ENCODE data around the gene DMD. TPM values are rescaled to one million over a fixed set of nuclear protein-coding genes. Genes with fewer than 3 reads are reported as not detected.

Gene DMD
- total and polyA plus RNA-seq, 2 of the 13 experiments (the other 11 are each of a cell fraction or from before 2014, with no cell fraction given) = 17.6 to 25.9 TPM

DNA sequence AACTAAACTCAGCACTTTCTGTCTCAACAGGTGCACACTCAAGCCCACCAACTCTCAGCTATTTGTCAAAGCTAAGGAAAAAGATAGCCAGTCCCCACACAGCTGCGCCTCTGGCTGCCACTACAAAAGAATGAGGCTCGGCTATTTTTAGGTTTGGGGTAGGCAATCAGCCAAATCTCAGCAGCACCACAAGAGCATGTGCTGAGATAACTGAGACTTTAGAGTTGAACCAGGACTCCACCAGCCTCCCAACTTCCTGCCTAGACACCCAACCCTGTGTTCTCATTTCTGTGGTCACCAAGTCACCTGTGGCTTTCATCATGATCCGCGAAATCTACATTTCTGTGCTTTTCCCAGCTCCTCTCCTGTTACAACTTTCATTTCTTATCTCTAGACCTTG lies 28.0 kb downstream of the DMD start (continued):
- TF ChIP-seq, protein P1, sequence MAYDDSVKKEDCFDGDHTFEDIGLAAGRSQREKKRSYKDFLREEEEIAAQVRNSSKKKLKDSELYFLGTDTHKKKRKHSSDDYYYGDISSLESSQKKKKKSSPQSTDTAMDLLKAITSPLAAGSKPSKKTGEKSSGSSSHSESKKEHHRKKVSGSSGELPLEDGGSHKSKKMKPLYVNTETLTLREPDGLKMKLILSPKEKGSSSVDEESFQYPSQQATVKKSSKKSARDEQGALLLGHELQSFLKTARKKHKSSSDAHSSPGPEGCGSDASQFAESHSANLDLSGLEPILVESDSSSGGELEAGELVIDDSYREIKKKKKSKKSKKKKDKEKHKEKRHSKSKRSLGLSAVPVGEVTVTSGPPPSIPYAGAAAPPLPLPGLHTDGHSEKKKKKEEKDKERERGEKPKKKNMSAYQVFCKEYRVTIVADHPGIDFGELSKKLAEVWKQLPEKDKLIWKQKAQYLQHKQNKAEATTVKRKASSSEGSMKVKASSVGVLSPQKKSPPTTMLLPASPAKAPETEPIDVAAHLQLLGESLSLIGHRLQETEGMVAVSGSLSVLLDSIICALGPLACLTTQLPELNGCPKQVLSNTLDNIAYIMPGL (CRISPR knock-in tag; IDR thresholded peaks at IDR 0.05; ENCODE audit: borderline replicate concordance in 1 of 2, low read depth in 1 of 2) = no peak
- no peak for TF ChIP-seq MED8 (CRISPR knock-in tag; IDR thresholded peaks at IDR 0.05; ENCODE audit: insufficient replicate concordance)
- no peak for TF ChIP-seq KDM5B (CRISPR knock-in tag; IDR thresholded peaks at IDR 0.05; ENCODE audit: borderline replicate concordance)
- TF ChIP-seq, protein P2, sequence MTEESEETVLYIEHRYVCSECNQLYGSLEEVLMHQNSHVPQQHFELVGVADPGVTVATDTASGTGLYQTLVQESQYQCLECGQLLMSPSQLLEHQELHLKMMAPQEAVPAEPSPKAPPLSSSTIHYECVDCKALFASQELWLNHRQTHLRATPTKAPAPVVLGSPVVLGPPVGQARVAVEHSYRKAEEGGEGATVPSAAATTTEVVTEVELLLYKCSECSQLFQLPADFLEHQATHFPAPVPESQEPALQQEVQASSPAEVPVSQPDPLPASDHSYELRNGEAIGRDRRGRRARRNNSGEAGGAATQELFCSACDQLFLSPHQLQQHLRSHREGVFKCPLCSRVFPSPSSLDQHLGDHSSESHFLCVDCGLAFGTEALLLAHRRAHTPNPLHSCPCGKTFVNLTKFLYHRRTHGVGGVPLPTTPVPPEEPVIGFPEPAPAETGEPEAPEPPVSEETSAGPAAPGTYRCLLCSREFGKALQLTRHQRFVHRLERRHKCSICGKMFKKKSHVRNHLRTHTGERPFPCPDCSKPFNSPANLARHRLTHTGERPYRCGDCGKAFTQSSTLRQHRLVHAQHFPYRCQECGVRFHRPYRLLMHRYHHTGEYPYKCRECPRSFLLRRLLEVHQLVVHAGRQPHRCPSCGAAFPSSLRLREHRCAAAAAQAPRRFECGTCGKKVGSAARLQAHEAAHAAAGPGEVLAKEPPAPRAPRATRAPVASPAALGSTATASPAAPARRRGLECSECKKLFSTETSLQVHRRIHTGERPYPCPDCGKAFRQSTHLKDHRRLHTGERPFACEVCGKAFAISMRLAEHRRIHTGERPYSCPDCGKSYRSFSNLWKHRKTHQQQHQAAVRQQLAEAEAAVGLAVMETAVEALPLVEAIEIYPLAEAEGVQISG (CRISPR knock-in tag; IDR thresholded peaks at IDR 0.05) = no peak
- TF ChIP-seq TRIM24 (CRISPR knock-in tag; IDR thresholded peaks at IDR 0.05) = no peak

DNA sequence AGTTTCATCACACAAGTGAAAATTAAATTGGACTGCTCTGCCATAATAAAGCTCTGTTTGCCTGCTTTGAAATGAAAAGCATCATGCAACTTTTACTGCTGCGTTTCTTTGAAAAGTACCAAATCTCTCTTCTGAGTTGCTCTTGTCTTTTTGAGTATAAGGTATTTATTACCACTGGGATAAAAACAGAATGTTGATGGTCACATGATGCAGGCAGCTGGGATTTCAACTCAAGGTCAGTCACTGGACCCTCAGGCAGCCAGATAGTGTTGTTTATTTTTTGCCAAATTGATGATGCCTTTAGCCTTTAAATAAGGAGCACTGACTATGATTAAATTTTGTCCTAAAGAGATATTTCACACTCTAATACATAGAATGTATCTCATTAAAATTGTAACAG lies 32.7 kb downstream of the DMD start:
- DNase-seq (ENCODE audit: low spot score) = no peak
- no peak overlapping the region for H3K9ac ChIP-seq (ENCODE audit: insufficient read depth, low read depth, low read length)
- intact Hi-C loops (cut with micrococcal nuclease; ENCODE audit: unreplicated experiment) (no loop called here), in situ Hi-C loops (cut with HindIII; ENCODE audit: extremely low pct_ligation_motif_present, low pct_unique_long_range_greater_than_20kb) (no loop called here)
- H3K4me1 ChIP-seq (ENCODE audit: insufficient read depth, low read length) = no peaks in the 10 kb centered on the region
- no peaks in the 10 kb centered on the region for H4K20me1 ChIP-seq (ENCODE audit: insufficient read depth, low read length)
- no peak for FAIRE-seq
- BruUV-seq (replicated peaks) = no TSS peak
- H2AFZ ChIP-seq (ENCODE audit: low read length) = no peak overlapping the region
- ChIA-PET CTCF (ENCODE audit: low intra/inter-chr PET ratio, low total read pairs) (no interaction called here), POLR2A (no interaction called here)
- no peaks in the 10 kb centered on the region for H3K9me3 ChIP-seq (ENCODE audit: low read length)
- no peaks in the 10 kb centered on the region for H3K36me3 ChIP-seq (replicated peaks in 1 of 2; ENCODE audit: control insufficient read depth in 1 of 2, insufficient read depth in 2 of 2, low read length in 2 of 2)
- H3K27me3 ChIP-seq (ENCODE audit: control insufficient read depth in 1 of 2, insufficient read depth in 2 of 2, low read length in 2 of 2) = no peaks in the 10 kb centered on the region
- no peaks in the 10 kb centered on the region for H3K79me2 ChIP-seq (ENCODE audit: insufficient read depth, low read length)
- 0% methylated on average over 1 of the region's 1 CpG for WGBS (ENCODE audit: low lambda C conversion rate)
- no peak overlapping the region for H3K4me2 ChIP-seq (ENCODE audit: low read depth, low read length)
- no peak overlapping the region for H3K4me3 ChIP-seq (replicated peaks in 1 of 3; ENCODE audit: insufficient read depth in 1 of 3, low read depth in 2 of 3, low read length in 3 of 3)
- H3K27ac ChIP-seq (ENCODE audit: extremely low read length, insufficient read depth, low read length) = no peak overlapping the region
- ATAC-seq = no peak
- TF ChIP-seq, protein P3, sequence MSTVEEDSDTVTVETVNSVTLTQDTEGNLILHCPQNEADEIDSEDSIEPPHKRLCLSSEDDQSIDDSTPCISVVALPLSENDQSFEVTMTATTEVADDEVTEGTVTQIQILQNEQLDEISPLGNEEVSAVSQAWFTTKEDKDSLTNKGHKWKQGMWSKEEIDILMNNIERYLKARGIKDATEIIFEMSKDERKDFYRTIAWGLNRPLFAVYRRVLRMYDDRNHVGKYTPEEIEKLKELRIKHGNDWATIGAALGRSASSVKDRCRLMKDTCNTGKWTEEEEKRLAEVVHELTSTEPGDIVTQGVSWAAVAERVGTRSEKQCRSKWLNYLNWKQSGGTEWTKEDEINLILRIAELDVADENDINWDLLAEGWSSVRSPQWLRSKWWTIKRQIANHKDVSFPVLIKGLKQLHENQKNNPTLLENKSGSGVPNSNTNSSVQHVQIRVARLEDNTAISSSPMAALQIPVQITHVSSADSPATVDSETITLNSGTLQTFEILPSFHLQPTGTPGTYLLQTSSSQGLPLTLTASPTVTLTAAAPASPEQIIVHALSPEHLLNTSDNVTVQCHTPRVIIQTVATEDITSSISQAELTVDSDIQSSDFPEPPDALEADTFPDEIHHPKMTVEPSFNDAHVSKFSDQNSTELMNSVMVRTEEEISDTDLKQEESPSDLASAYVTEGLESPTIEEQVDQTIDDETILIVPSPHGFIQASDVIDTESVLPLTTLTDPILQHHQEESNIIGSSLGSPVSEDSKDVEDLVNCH (CRISPR knock-in tag; IDR thresholded peaks at IDR 0.05) = no peak
- TF ChIP-seq ZNF614 (CRISPR knock-in tag; IDR thresholded peaks at IDR 0.05; ENCODE audit: borderline replicate concordance) (no peak), ZNF780A (CRISPR knock-in tag; IDR thresholded peaks at IDR 0.05) (no peak), HMG20A (CRISPR knock-in tag; IDR thresholded peaks at IDR 0.05; ENCODE audit: borderline replicate concordance) (no peak), CCDC6 (CRISPR knock-in tag; IDR thresholded peaks at IDR 0.05) (no peak), POGZ (CRISPR knock-in tag; IDR thresholded peaks at IDR 0.05) (no peak), PAF1 (CRISPR knock-in tag; IDR thresholded peaks at IDR 0.05) (no peak), FOXK1 (CRISPR knock-in tag; IDR thresholded peaks at IDR 0.05; ENCODE audit: borderline replicate concordance, low read depth) (no peak)
- TF ChIP-seq, protein P4, sequence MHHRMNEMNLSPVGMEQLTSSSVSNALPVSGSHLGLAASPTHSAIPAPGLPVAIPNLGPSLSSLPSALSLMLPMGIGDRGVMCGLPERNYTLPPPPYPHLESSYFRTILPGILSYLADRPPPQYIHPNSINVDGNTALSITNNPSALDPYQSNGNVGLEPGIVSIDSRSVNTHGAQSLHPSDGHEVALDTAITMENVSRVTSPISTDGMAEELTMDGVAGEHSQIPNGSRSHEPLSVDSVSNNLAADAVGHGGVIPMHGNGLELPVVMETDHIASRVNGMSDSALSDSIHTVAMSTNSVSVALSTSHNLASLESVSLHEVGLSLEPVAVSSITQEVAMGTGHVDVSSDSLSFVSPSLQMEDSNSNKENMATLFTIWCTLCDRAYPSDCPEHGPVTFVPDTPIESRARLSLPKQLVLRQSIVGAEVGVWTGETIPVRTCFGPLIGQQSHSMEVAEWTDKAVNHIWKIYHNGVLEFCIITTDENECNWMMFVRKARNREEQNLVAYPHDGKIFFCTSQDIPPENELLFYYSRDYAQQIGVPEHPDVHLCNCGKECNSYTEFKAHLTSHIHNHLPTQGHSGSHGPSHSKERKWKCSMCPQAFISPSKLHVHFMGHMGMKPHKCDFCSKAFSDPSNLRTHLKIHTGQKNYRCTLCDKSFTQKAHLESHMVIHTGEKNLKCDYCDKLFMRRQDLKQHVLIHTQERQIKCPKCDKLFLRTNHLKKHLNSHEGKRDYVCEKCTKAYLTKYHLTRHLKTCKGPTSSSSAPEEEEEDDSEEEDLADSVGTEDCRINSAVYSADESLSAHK (CRISPR knock-in tag; IDR thresholded peaks at IDR 0.05; ENCODE audit: borderline replicate concordance) = no peak

Measured in HepG2 (cell line).